Measurements from ENCODE around the gene YIPF6.
"Not testable (repeated sequence)": the region's sequence is repeated elsewhere in the genome, so short reads cannot be mapped to it uniquely, and the experiment has no call there.

DNA sequence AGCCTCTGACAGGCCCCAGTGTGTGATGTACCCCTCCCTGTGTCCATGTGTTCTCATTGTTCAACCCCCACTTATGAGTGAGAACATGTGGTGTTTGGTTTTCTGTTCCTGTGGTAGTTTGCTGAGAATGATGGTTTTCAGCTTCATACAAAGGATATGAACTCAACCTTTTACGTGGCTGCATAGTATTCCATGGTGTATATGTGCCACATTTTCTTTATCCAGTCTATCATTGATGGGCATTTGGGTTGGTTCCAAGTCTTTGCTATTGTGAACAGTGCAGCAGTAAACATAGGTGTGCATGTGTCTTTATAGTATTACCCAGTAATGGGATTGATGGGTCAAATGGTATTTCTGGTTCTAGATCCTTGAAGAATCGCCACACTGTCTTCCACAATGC is 25.8 kb downstream of the YIPF6 start:
- TF ChIP-seq, protein P1, sequence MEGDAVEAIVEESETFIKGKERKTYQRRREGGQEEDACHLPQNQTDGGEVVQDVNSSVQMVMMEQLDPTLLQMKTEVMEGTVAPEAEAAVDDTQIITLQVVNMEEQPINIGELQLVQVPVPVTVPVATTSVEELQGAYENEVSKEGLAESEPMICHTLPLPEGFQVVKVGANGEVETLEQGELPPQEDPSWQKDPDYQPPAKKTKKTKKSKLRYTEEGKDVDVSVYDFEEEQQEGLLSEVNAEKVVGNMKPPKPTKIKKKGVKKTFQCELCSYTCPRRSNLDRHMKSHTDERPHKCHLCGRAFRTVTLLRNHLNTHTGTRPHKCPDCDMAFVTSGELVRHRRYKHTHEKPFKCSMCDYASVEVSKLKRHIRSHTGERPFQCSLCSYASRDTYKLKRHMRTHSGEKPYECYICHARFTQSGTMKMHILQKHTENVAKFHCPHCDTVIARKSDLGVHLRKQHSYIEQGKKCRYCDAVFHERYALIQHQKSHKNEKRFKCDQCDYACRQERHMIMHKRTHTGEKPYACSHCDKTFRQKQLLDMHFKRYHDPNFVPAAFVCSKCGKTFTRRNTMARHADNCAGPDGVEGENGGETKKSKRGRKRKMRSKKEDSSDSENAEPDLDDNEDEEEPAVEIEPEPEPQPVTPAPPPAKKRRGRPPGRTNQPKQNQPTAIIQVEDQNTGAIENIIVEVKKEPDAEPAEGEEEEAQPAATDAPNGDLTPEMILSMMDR (IDR thresholded peaks at IDR 0.05): not testable (repeated sequence)
- not testable (repeated sequence) for TF ChIP-seq POLR2A (IDR thresholded peaks at IDR 0.05)

Data from testis (tissue), 2 donors.